Tongue (tissue), 2 donors: ENCODE data around the gene IVL. TPM values are rescaled to one million over a fixed set of nuclear protein-coding genes. Genes with fewer than 3 reads are reported as not detected.
A peak's percentile ranks its signal among the peaks of the same experiment; 100 is the strongest.

Experiments used
- DNase-seq: peaks from one replicate; pipeline ENCODE4 v3.0.0-alpha.2; 2015
- total RNA-seq: library from RNA; depleted of rRNA; stranded (reverse); fragments of >200 nt; gene quantifications from one replicate; pipeline ENCODE4 v1.2.3, GENCODE V29; 2014

The IVL gene
- total RNA-seq, 1 donor from 2014 or later, result 7.7 TPM

- peak; percentile 13 for DNase-seq
Observed at GRCh38 chr1:152953761-152954160, 45.4 kb downstream of the IVL start.

GRCh38 chr1:152954436-152954835 lies 46.1 kb downstream of the IVL start:
- DNase-seq, result no peak

GRCh38 chr1:152957561-152957960 lies 49.2 kb downstream of the IVL start:
- no peak for DNase-seq

GRCh38 chr1:152959273-152959672 lies 50.9 kb downstream of the IVL start:
- DNase-seq, result no peak

GRCh38 chr1:152959801-152960451 lies 51.6 kb downstream of the IVL start:
- DNase-seq, result no peak

GRCh38 chr1:152960452-152961044 lies 52.2 kb downstream of the IVL start:
- no peak for DNase-seq

Other genes starting within 250 kb of the IVL start
- gene LCE2D, start 245.2 kb upstream of the IVL start, total RNA-seq, result not detected
- not detected for gene LCE2C, start 233.3 kb upstream of the IVL start, total RNA-seq
- gene LCE2B, start 222.4 kb upstream of the IVL start, total RNA-seq, result not detected
- not detected for gene LCE2A, start 210.2 kb upstream of the IVL start, total RNA-seq
- gene LCE4A, start 200.4 kb upstream of the IVL start, total RNA-seq, result not detected
- 0.21 TPM for gene KPRP, start 150.5 kb upstream of the IVL start, total RNA-seq
- gene LCE1F, start 133.4 kb upstream of the IVL start, total RNA-seq, result not detected
- not detected for gene LCE1E, start 122.3 kb upstream of the IVL start, total RNA-seq
- gene LCE1D, start 111.8 kb upstream of the IVL start, total RNA-seq, result not detected
- not detected for gene LCE1C, start 101.9 kb upstream of the IVL start, total RNA-seq
- not detected for gene LCE1B, start 96.6 kb upstream of the IVL start, total RNA-seq
- not detected for gene LCE1A, start 81.1 kb upstream of the IVL start, total RNA-seq
- not detected for gene LCE6A, start 65.7 kb upstream of the IVL start, total RNA-seq
- not detected for gene LCE7A, start 48.5 kb upstream of the IVL start, total RNA-seq
- gene SMCP, start 30.2 kb upstream of the IVL start, total RNA-seq, result not detected
- gene SPRR5, start 38.7 kb downstream of the IVL start, total RNA-seq, result not detected
- gene SPRR4, start 62.1 kb downstream of the IVL start, total RNA-seq, result not detected
- not detected for gene SPRR1A, start 75.5 kb downstream of the IVL start, total RNA-seq
- gene SPRR3, start 93.2 kb downstream of the IVL start, total RNA-seq, result 58.0 TPM
- 1.3 TPM for gene SPRR1B, start 122.7 kb downstream of the IVL start, total RNA-seq
- gene SPRR2D, start 132.6 kb downstream of the IVL start, total RNA-seq, result not detected
- 3.1 TPM for gene SPRR2A, start 149.0 kb downstream of the IVL start, total RNA-seq
- gene SPRR2B, start 163.1 kb downstream of the IVL start, total RNA-seq, result not detected
- not detected for gene SPRR2E, start 186.0 kb downstream of the IVL start, total RNA-seq
- gene SPRR2F, start 205.0 kb downstream of the IVL start, total RNA-seq, result not detected
- not detected for gene SPRR2G, start 242.3 kb downstream of the IVL start, total RNA-seq